ENCODE data around the gene CARM1. TPM values are rescaled to one million over a fixed set of nuclear protein-coding genes. Genes with fewer than 3 reads are reported as not detected.
A peak's percentile ranks its signal among the peaks of the same experiment; 100 is the strongest.

Gene CARM1
- total and polyA plus RNA-seq, 2 donors (not counting 3 experiments of a cell fraction or from before 2014, with no cell fraction given), result 65.6 to 70.8 TPM

DNA sequence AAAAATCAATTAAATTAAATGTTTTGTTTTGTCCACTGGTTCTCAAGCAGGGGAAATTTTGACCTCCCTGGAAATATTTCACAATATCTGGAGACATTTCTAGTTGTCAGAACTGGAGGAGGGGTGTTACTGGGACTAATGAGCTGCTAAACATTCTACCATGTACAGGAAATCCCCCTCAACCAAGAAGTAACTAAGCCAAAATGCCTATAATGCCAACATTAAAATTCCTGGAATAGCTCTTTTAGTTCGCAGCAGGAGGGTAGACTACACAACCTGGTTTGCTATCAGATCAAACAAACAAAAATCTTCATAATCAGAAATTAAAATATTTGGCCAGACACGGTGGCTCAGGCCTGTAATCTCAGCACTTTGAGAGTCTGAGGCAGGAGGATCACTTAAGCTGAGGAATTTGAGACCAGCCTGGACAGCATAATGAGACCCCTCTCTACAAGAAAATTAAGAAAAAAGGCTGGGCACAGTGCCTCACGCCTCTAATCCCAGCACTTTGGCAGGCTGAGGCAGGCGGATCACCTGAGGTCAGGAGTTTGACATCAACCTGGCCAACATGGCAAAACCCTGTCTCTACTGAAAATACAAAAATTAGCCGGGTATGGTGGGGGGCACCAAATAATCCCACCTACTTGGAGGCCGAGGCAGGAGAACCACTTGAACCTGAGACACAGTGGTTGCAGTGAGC, 75.8 kb downstream of the CARM1 start:
- no peak for TF ChIP-seq EZH2 (IDR thresholded peaks at IDR 0.05; ENCODE audit: borderline replicate concordance, low read depth, low read length, severe bottlenecking)
- TF ChIP-seq POLR2AphosphoS5 (IDR thresholded peaks at IDR 0.05; ENCODE audit: insufficient read depth, low read depth, low read length), result no peak
- TF ChIP-seq FOS (IDR thresholded peaks at IDR 0.05; ENCODE audit: borderline replicate concordance, insufficient read depth, low read length), result no peak
- TF ChIP-seq, protein P1, sequence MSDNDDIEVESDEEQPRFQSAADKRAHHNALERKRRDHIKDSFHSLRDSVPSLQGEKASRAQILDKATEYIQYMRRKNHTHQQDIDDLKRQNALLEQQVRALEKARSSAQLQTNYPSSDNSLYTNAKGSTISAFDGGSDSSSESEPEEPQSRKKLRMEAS (IDR thresholded peaks at IDR 0.05; ENCODE audit: insufficient read depth, insufficient read length), result no peak
- TF ChIP-seq MYC (IDR thresholded peaks at IDR 0.05; ENCODE audit: low read depth, low read length), result no peak
- TF ChIP-seq, protein P2, sequence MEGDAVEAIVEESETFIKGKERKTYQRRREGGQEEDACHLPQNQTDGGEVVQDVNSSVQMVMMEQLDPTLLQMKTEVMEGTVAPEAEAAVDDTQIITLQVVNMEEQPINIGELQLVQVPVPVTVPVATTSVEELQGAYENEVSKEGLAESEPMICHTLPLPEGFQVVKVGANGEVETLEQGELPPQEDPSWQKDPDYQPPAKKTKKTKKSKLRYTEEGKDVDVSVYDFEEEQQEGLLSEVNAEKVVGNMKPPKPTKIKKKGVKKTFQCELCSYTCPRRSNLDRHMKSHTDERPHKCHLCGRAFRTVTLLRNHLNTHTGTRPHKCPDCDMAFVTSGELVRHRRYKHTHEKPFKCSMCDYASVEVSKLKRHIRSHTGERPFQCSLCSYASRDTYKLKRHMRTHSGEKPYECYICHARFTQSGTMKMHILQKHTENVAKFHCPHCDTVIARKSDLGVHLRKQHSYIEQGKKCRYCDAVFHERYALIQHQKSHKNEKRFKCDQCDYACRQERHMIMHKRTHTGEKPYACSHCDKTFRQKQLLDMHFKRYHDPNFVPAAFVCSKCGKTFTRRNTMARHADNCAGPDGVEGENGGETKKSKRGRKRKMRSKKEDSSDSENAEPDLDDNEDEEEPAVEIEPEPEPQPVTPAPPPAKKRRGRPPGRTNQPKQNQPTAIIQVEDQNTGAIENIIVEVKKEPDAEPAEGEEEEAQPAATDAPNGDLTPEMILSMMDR (IDR thresholded peaks at IDR 0.05; ENCODE audit: extremely low read depth in 1 of 2, insufficient read depth in 1 of 2, low read depth in 1 of 2, low read length in 2 of 2), result no peak
- no peak for TF ChIP-seq GATA2 (IDR thresholded peaks at IDR 0.05; ENCODE audit: insufficient read depth, insufficient read length, low read depth, low read length)
- no peak for TF ChIP-seq POLR2A (IDR thresholded peaks at IDR 0.05; ENCODE audit: low read depth, low read length)
- no peak for TF ChIP-seq JUN (IDR thresholded peaks at IDR 0.05; ENCODE audit: borderline replicate concordance, insufficient read depth, insufficient read length, low read depth)
- Histone ChIP-seq H3K4me3 (replicated peaks in 1 of 3; ENCODE audit: insufficient read depth in 1 of 3, low read depth in 1 of 3, low read length in 3 of 3) (no peak overlapping the region), H4K20me1 (replicated peaks; ENCODE audit: control insufficient read depth, extremely low read depth, insufficient read depth, low read length) (no peaks in the 10 kb centered on the region), H3K9me1 (replicated peaks; ENCODE audit: control insufficient read depth, extremely low read depth, insufficient read depth, low read length) (no peaks in the 10 kb centered on the region), H3K36me3 (ENCODE audit: control insufficient read depth in 2 of 2, extremely low read depth in 1 of 2, insufficient read depth in 2 of 2, low read length in 2 of 2) (no peaks in the 10 kb centered on the region), H3K9ac (replicated peaks; ENCODE audit: extremely low read depth, insufficient read depth, low read length) (no peak overlapping the region), H3K27me3 (ENCODE audit: control insufficient read depth in 2 of 2, insufficient read depth in 2 of 2, low read length in 2 of 2) (no peaks in the 10 kb centered on the region), H3K27ac (ENCODE audit: insufficient read depth, low read depth, low read length) (no peak overlapping the region), H3K4me1 (ENCODE audit: control insufficient read depth, extremely low read depth, insufficient read depth, low read length) (no peaks in the 10 kb centered on the region), H3K79me2 (ENCODE audit: control insufficient read depth, insufficient read depth, low read length) (no peaks in the 10 kb centered on the region), H3K9me3 (replicated peaks; ENCODE audit: control insufficient read depth, insufficient read depth, low read length) (no peaks in the 10 kb centered on the region), H3K4me2 (ENCODE audit: insufficient read depth, low read length) (no peak overlapping the region), H2AFZ (ENCODE audit: low read depth, low read length) (no peak overlapping the region)
- DNase-seq (ENCODE audit: low read depth, low spot score) (no peak), FAIRE-seq (peak; percentile 21)
- ChIA-PET CTCF (interaction anchor here (0.7 to 1.3 kb wide), 2 partner anchors 11 to 20 kb away, joined by 4 to 9 read pairs; no protein-coding TSS in a partner anchor), POLR2A (no interaction called here)
- dilution Hi-C loops (cut with MboI; ENCODE audit: extremely low pct_ligation_motif_present, low sequenced_read_pairs), result no loop called here
- BruUV-seq (replicated peaks), result no TSS peak
- intact Hi-C loops (cut with micrococcal nuclease), result no loop called here
